Measurements from ENCODE around the gene MICB. TPM values are rescaled to one million over a fixed set of nuclear protein-coding genes. Genes with fewer than 3 reads are reported as not detected.

MICB gene
- polyA plus RNA-seq, 2 of the 4 experiments (the other 2 are of a cell fraction), result 6.8 to 7.0 TPM

- no peak for ATAC-seq
Observed at GRCh38 chr6:31464252-31465184, 33.4 kb upstream of the MICB start.

GRCh38 chr6:31465185-31465536 is 32.8 kb upstream of the MICB start:
- no peak overlapping the region for H3K27ac ChIP-seq
- no peak for TF ChIP-seq NR3C1 (IDR thresholded peaks at IDR 0.05)
- TF ChIP-seq JUNB (IDR thresholded peaks at IDR 0.05), result no peak
- no peak for TF ChIP-seq ZFP36 (IDR thresholded peaks at IDR 0.05; ENCODE audit: borderline replicate concordance, partially characterized antibody)
- TF ChIP-seq ZSCAN20 (CRISPR knock-in tag; IDR thresholded peaks at IDR 0.05), result no peak
- TF ChIP-seq JUN (IDR thresholded peaks at IDR 0.05), result no peak
- no peak for TF ChIP-seq ZC3H11A (IDR thresholded peaks at IDR 0.05)
- TF ChIP-seq SMC3 (IDR thresholded peaks at IDR 0.05), result no peak
- no peak for TF ChIP-seq EHF (CRISPR knock-in tag; IDR thresholded peaks at IDR 0.05)
- no peak for TF ChIP-seq FOSL2 (IDR thresholded peaks at IDR 0.05)
- TF ChIP-seq FOSL2 (CRISPR knock-in tag; IDR thresholded peaks at IDR 0.05), result no peak
- no peak for TF ChIP-seq EHMT2 (IDR thresholded peaks at IDR 0.05; ENCODE audit: low read depth)
- TF ChIP-seq PBX3 (IDR thresholded peaks at IDR 0.05), result no peak
- no peak for TF ChIP-seq MAFK (IDR thresholded peaks at IDR 0.05; ENCODE audit: partially characterized antibody)
- 50% methylated on average over 1 of the region's 1 CpG for WGBS (ENCODE audit: missing lambda C conversion rate)

More at GRCh38 chr6:31464252-31465184, 33.4 kb upstream of the MICB start:
- TF ChIP-seq TFCP2L1 (CRISPR knock-in tag; IDR thresholded peaks at IDR 0.05) (no peak), KDM1A (IDR thresholded peaks at IDR 0.05; ENCODE audit: low read depth) (no peak), EHF (CRISPR knock-in tag; IDR thresholded peaks at IDR 0.05) (no peak), POLR2A (IDR thresholded peaks at IDR 0.05; ENCODE audit: low read length) (no peak), SMC3 (IDR thresholded peaks at IDR 0.05) (no peak), FOSL2 (IDR thresholded peaks at IDR 0.05) (no peak), FOSL2 (CRISPR knock-in tag; IDR thresholded peaks at IDR 0.05) (no peak), RAD21 (conservative IDR thresholded peaks at IDR 0.05 in 1 of 2, IDR thresholded peaks at IDR 0.05 in 1 of 2) (no peak), E2F6 (IDR thresholded peaks at IDR 0.05; ENCODE audit: borderline replicate concordance, low read depth) (no peak), ATOH8 (CRISPR knock-in tag; IDR thresholded peaks at IDR 0.05; ENCODE audit: low read depth) (no peak), HOXB5 (CRISPR knock-in tag; IDR thresholded peaks at IDR 0.05) (no peak), BHLHE40 (IDR thresholded peaks at IDR 0.05; ENCODE audit: low read depth, low read length) (no peak), HMGXB4 (CRISPR knock-in tag; IDR thresholded peaks at IDR 0.05; ENCODE audit: borderline replicate concordance) (no peak), JUNB (IDR thresholded peaks at IDR 0.05) (no peak), HDAC2 (IDR thresholded peaks at IDR 0.05) (no peak), EP300 (IDR thresholded peaks at IDR 0.05) (no peak), ZC3H11A (IDR thresholded peaks at IDR 0.05) (no peak), ESRRA (IDR thresholded peaks at IDR 0.05; ENCODE audit: borderline replicate concordance, low read length) (no peak), NPAS2 (CRISPR knock-in tag; IDR thresholded peaks at IDR 0.05; ENCODE audit: borderline replicate concordance) (no peak)
- Histone ChIP-seq H3K9me3 (no peaks in the 10 kb centered on the region), H3K4me3 (no peak overlapping the region), H3K4me1 (peaks cover 7% of the 10 kb centered on the region), H3K4me2 (no peak overlapping the region), H3K27ac (no peak overlapping the region)
- WGBS (ENCODE audit: missing lambda C conversion rate), result 72% methylated on average over 5 of the region's 7 CpGs
- CTCF ChIA-PET, result no interaction called here
- POLR2A ChIA-PET, result no interaction called here
- DNase-seq (ENCODE audit: low read depth in 1 of 2, low spot score in 1 of 2) (no peak), FAIRE-seq (no peak)

More at GRCh38 chr6:31465185-31465536, 32.8 kb upstream of the MICB start:
- ATAC-seq (no peak), DNase-seq (ENCODE audit: low read depth in 1 of 2, low spot score in 1 of 2) (no peak), FAIRE-seq (no peak)
- no peak overlapping the region for H3K4me3 ChIP-seq
- H3K4me2 ChIP-seq, result no peak overlapping the region
- ChIA-PET POLR2A (no interaction called here), CTCF (no interaction called here)
- peaks cover 7% of the 10 kb centered on the region for H3K4me1 ChIP-seq
- H3K9me3 ChIP-seq, result no peaks in the 10 kb centered on the region

Measured in A549 (cell line).